ENCODE measurements around the gene F7.

DNA sequence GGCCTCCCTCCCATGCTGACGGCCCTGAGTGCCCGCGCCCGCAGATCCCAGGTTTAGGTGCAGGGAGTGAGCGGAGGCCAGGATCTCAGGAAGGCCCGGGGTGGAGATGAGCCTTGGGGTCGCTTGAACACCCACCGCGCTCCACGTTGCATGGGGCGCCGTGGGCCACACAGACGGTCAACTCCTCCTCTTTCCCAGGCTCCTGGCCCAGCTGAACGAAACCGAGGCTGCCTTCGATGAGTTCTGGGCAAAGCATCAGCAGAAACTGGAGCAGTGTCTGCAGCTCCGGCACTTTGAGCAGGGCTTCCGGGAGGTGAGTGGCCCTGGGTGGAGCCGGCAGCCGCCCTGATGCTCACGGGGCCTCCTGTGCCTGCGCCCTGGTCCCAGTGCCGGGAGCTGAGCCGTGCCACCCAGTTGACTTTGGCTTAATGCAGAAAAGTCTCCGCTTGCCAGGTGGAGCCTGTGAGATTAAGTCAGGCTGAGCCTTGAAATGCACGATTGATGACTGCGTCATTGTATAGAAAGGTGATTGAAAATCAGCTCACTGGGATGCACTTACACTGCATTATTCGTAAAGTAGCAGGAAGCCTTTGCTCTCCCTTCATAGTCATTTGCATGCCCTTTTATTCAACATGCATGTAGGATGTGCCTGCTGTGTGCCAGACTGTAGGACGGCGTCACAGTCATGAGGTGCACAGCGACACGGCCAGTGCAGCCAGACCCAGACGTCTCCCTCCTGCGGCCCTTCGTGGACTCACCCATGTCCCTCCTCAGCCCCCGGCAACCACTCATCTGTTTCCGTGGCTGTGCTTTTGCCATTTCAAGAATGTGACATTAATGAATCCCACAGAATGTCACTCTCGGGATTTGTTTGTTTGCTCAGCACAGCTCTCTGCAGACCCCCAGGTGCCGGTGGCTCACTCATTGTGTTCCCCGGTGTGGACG, 35.5 kb upstream of the F7 start:
- TF ChIP-seq, protein P1, sequence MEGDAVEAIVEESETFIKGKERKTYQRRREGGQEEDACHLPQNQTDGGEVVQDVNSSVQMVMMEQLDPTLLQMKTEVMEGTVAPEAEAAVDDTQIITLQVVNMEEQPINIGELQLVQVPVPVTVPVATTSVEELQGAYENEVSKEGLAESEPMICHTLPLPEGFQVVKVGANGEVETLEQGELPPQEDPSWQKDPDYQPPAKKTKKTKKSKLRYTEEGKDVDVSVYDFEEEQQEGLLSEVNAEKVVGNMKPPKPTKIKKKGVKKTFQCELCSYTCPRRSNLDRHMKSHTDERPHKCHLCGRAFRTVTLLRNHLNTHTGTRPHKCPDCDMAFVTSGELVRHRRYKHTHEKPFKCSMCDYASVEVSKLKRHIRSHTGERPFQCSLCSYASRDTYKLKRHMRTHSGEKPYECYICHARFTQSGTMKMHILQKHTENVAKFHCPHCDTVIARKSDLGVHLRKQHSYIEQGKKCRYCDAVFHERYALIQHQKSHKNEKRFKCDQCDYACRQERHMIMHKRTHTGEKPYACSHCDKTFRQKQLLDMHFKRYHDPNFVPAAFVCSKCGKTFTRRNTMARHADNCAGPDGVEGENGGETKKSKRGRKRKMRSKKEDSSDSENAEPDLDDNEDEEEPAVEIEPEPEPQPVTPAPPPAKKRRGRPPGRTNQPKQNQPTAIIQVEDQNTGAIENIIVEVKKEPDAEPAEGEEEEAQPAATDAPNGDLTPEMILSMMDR (conservative IDR thresholded peaks at IDR 0.05 in 1 of 2, IDR thresholded peaks at IDR 0.05 in 1 of 2; ENCODE audit: low read depth in 1 of 2, low read length in 2 of 2), result no peak
- TF ChIP-seq EZH2 (IDR thresholded peaks at IDR 0.05; ENCODE audit: low read length, missing control alignments), result no peak

Measured in fibroblast of lung (primary cell).